GM18505 (cell line): ENCODE data around the gene CDK14.
"Not testable (repeated sequence)": the region's sequence is repeated elsewhere in the genome, so short reads cannot be mapped to it uniquely, and the experiment has no call there.

Experiments used
- ATAC-seq: cut with Tn5 transposase; IDR thresholded peaks from one replicate; pipeline ENCODE4 v1.9.1; 2021; ENCODE audit not compliant: unreplicated experiment
- POLR2A ChIP-seq: IDR thresholded peaks from 4 replicates; pipeline ENCODE4 v1.6.1; 2011; ENCODE audit warnings: borderline replicate concordance; ENCODE audit not compliant: insufficient read depth, insufficient read length; ENCODE audit errors: extremely low read depth

Gene CDK14

DNA sequence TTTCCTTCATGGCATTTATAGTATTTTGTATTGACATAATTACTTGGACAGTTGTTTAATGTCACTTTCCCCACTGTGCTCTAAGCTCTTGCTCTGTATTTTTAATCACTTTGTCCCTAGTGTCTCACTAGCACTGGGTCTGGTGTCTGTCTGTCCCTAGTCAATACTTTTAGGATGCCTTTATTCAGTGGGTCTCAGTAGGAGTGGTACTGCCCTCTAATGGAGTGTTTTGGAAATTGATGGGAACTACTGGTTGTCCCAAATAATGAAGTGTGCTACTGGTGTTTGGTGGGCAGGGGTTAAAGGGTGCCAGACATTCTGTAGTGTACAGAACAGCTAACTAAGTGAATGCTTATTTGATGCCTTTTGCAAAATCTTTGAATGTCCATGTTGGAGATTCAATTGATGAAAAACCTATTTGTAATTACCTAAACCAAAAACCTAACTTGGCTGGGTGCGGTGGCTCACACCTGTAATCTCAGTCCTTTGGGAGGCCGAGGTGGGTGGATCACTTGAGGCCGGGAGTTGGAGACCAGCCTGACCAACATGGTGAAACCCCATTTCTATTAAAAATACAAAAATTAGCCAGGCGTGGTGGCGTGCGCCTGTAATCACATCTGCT is 33.3 kb downstream of the CDK14 start:
- TF ChIP-seq POLR2A: no peak
- ATAC-seq: peak; percentile 72

DNA sequence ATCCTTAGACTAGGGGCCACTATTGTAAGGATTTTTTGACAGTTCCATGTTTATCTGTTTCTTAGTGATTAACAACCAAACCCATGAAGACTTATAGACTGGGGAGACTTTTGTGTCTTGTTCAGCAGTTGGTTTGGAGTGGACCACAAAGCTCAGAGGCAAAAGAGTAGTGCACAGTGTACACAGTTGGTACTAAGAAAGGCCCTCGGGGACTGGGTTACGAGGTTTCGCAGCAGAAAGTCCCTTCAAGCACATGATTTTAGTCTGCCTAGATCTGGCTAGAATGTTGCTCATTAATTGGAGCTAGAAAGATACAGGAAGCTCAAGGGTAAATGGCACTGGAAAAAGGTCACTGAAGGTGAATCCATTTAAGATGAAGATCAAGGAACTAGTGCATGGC is 35.4 kb downstream of the CDK14 start:
- ATAC-seq: no peak
- no peak for TF ChIP-seq POLR2A

DNA sequence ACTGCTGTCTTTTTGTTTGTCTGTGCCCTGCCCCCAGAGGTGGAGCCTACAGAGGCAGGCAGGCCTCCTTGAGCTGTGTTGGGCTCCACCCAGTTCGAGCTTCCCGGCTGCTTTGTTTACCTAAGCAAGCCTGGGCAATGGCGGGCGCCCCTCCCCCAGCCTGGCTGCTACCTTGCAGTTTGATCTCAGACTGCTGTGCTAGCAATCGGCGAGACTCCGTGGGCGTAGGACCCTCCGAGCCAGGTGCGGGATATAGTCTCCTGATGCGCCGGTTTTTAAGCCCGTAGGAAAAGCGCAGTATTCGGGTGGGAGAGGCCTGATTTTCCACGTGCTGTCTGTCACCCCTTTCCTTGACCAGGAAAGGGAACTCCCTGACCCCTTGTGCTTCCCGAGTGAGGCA is 43.6 kb downstream of the CDK14 start:
- not testable (repeated sequence) for ATAC-seq

DNA sequence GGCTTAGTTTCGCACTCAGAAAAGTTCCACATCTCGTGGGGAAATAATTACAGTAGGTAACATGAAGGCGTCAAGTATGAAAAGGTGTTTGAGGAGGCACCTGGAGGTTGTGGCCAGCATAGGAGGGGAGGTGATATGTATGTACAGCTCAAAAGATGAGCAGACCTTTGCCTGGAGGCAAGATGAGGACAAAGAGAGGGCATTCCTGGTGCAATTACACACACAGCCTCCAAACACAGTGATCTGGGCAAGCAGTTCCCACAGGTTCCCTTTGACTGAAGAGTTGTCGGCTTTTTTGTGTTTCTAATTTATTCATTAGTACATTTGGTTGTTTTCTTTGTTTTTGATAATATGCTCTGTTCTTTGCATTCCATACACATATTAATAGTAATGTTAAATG is 46.9 kb downstream of the CDK14 start:
- ATAC-seq: no peak

DNA sequence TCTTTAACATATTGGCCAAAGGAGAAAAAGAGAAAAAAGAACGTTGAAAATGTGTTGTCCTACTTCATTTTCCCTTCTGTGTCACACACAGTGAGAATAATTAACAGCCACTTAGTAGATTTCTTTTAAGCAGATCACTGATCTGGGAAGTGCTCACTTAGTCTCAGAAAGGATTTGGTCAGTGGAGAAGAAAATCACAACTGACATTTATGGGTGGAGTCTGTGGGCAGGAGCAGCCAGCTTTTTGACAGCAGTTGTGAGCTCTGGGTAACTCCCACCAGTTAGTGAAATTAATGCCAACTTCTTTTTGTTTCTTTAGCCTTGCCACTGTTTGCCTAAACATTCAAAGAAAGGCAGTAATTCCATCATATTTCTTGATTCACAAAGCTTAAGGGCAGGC is 49.7 kb downstream of the CDK14 start:
- no peak for TF ChIP-seq POLR2A
- ATAC-seq: no peak

More for the DNA sequence above, 46.9 kb downstream of the CDK14 start:
- no peak for TF ChIP-seq POLR2A

DNA sequence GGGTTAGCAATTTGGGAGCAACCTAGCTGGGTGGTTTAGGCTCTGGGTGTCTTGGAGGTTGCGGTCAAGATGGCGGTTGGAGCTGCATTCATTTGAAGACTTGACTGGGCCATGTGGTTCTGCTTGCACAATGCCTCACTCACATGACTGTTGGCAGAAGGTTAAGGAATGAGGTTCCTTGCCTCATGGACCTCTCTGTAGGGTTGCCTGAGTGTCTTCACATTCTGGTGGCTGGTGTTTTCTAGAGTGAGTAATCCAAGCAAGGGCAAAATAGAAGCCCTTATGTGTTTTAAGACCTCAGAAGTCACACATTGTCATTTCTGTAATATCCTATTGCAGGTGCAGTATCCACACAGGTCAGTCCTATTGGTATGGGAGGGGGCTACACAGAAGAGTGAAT is 52.0 kb downstream of the CDK14 start:
- no peak for ATAC-seq
- no peak for TF ChIP-seq POLR2A

DNA sequence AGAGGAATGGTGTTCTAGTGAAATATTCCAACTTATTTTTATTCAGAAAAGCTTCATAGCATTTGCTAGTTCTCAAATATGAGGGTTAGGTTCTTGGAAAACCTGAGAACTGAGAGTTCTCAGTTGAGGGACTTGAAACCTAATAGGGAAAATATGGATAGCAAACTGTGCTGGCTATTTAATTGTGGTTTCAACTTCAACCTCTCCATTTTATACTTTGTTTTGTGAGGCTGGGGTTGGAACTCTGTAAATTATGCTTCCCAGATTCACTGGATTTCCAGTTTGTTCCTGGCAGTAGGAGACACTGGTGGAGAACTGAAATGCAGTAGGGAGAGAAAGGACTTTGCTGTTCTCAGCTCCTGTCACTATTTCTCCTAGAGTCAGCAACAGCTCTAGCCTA is 52.7 kb downstream of the CDK14 start:
- no peak for ATAC-seq
- TF ChIP-seq POLR2A: no peak

DNA sequence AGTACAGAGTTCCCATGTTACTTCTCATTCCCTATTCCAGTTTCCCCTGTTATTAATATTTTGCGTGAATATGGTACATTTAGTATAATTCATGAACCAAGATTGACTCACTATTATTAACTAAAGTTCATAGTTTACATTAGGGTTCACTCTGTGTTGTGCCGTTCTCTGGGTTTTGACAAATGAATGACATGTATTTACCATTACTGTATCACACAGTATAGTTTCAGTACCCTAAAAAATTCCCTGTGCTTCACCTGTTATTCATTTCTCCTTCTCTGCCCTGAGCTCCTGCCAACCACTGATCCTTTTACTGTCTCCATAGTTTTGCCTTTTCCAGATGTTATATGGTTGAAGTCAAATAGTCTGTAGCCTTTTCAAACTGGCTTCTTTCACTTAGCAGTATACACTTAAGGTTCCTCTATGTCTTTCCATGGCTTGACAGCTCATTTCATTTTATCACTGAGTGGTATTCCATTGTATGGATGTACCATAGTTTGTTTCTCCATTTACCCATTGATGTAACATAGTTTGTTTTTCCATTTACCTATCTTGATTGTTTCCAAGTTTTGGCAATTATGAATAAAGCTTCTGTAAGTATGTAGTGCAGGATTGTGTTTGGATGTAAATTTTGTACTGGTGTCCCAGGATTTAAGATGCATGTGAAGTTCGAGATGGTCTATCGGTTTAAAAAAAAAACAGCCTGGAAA is 58.8 kb downstream of the CDK14 start:
- ATAC-seq: no peak
- no peak for TF ChIP-seq POLR2A

DNA sequence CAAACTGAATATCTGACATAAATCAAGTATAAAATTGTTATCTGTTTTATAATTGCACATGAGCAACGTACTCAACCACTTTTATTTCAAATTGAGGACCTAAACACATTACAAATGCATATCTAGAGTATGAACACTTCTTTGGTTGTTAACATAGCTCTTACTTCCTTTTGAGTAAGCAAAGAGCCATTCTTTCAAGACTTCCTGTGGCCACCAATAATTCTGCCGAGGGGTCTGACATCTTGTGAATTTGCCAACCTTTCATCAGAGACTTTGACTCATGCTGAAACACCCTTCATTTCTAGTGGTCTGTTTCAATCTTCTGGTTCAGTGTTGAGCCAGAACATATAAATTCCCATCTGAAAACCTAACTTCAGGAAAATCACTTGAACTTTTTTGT is 59.4 kb downstream of the CDK14 start:
- peak; percentile 67 for ATAC-seq
- no peak for TF ChIP-seq POLR2A

DNA sequence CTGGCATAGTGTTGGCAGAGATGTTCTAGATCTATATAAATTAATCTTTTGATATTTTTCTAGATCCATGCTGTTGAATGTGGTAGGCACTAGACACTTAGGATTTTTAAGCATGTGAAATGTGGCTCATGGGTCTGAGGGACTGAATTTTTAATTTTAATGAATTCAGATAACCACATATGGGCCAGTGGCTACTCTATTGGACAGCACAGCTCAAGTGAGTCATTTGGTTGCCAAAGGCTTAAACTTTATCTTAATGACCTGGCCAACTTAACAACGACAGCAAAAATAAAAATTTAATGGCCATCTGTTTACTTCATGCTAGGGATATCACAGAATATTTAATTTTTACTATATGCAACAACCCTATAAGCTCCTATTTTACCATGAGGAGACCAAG is 61.4 kb downstream of the CDK14 start:
- no peak for ATAC-seq
- no peak for TF ChIP-seq POLR2A

DNA sequence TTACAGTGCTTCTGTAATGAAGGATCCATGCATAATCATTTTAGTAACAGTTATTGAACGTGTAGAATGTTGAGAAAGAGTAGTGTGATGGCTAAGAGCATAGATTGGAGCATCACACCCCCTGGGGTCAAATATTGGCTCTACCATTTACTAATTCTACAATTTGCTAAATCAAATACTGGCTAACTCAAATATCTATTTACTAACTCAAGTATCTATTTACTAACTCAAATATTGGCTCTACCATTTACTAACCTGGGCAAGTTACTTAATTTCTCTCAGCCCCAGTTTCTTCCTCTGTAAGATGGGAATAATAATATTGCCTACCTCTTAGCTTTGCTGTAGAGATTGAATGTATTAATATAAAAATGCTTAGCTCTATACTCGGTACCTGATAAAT is 64.0 kb downstream of the CDK14 start:
- no peak for ATAC-seq
- TF ChIP-seq POLR2A: no peak

DNA sequence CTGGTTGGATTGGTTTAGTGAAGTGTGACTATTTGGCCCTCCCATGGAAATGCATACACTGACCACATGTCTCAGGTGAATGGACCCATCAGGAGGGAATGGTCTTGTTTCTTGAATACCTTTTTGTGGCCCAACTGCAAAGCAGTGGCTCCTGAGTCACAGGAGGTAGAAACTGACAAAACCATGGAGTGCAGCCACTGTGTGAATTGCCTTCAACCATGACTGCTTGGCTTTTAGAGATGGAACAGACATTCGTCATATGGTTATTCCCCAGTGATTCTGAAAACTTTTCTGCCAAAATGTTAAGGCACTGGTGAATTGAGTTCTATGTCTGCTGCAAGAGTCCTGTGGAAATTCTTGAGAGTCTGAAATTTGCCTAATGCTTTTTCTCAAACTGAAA is 64.7 kb downstream of the CDK14 start:
- TF ChIP-seq POLR2A: no peak
- ATAC-seq: peak; percentile 60

DNA sequence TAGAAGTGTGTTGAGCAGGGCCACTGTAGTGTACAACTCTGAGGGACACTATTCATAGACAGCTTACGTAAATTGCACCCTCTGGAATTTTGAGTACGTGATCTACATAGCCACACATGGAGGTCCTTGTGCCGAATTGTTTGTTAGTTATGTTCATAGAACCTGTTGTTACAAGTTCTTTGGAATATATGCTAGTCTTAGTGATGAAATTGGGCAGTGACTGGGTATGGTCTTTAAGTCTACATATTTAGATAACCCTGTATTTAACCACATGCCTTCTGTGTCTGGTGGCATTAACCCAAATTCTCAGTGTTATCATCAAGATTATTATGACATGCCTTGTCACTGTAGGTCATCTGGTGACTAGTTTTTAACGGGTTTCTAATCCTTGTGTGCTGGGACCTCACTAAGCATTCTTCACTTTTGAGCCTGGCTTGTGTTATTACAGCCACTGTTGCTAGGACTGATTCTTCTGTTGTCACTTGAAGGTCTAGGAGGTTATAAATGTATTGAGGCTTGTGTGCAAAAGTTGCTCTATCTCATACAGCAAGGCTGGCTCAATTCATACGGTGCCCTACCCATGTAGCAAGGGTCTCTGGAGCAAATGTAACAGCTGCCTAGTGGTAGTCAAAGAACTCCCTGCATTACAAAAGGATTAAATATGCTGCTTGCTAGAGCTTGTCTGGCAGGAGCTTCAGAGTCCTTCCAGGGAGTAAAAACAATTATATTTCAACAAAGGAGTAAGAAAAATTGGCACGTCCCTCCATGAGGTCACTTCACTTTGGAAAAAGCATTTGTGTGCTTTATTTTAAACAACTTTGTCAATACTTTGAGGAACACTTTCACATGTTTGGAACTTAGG is 65.4 kb downstream of the CDK14 start:
- peak; percentile 20 for ATAC-seq
- TF ChIP-seq POLR2A: no peak

DNA sequence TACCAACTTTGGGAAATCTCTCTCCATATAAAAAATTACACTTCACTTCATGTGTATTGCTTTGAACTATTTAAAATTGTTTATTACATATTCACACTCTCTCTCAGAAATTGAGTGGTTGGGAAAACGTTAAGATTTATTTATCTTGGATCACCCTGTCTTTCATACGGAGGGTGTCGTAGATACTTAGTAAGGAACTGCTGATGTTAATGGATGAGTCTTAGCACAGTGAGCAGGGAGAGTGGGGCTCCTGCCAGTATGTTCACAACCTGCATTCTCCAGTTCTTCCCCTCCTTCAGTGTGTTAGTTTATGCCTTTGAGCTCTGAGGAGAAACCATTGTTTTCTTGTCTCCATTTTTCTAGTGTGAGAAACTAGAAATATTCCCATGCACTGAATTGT is 67.1 kb downstream of the CDK14 start:
- TF ChIP-seq POLR2A: no peak
- no peak for ATAC-seq
